Calu3 (cell line): ENCODE data around the gene SPEF1. TPM values are rescaled to one million over a fixed set of nuclear protein-coding genes. Genes with fewer than 3 reads are reported as not detected.

ENCODE experiments used
- BruUV-seq: library from RNA; stranded (reverse); fragments of 400-500 nt; replicated peaks from 2 replicates; lab custom pipeline; 2021; lab: Mats Ljungman, UMichigan
- CTCF ChIA-PET: fragments of 300-600 bp; sonication (Branson Sonifier 250); formaldehyde crosslinking; loops from one replicate; lab custom pipeline; 2022; ENCODE audit warnings: antibody characterized with exemption; lab: Charles Lee
- DNase-seq: peaks from one replicate; pipeline ENCODE4 v3.0.0; 2022
- H3K27ac Mint-ChIP-seq: one replicate; pipeline ENCODE4 v1.8.0; 2022; ENCODE audit warnings: mixed read lengths; ENCODE audit not compliant: unreplicated experiment
- H3K27me3 Mint-ChIP-seq: one replicate; pipeline ENCODE4 v1.8.0; 2022; ENCODE audit warnings: mixed read lengths; ENCODE audit not compliant: unreplicated experiment
- H3K36me3 Mint-ChIP-seq: one replicate; pipeline ENCODE4 v1.8.0; 2022; ENCODE audit warnings: mild to moderate bottlenecking, moderate library complexity, mixed read lengths; ENCODE audit not compliant: insufficient read depth, unreplicated experiment
- H3K4me1 Mint-ChIP-seq: one replicate; pipeline ENCODE4 v1.8.0; 2022; ENCODE audit warnings: mild to moderate bottlenecking, low read depth, mixed read lengths; ENCODE audit not compliant: unreplicated experiment
- H3K4me3 Mint-ChIP-seq: one replicate; pipeline ENCODE4 v1.8.0; 2022; ENCODE audit warnings: mild to moderate bottlenecking, low read depth, moderate library complexity, mixed read lengths; ENCODE audit not compliant: unreplicated experiment
- H3K9me3 Mint-ChIP-seq: one replicate; pipeline ENCODE4 v1.8.0; 2022; ENCODE audit warnings: low read depth, mixed read lengths; ENCODE audit not compliant: unreplicated experiment
- intact Hi-C: fragments of 100-400 bp; cut with micrococcal nuclease; formaldehyde crosslinking; loops from one replicate; pipeline ENCODE4 v1.10.0; 2022; ENCODE audit not compliant: unreplicated experiment
- total RNA-seq: library from RNA; stranded (reverse); gene quantifications from 2 replicates; pipeline ENCODE4 v1.2.3, GENCODE V29; 2022
- TF ChIP-seq, protein P1 (sequence below): fragments of 200-600 bp; IDR thresholded peaks from one replicate; pipeline ENCODE4 v1.8.0; 2022; ENCODE audit warnings: antibody characterized with exemption; ENCODE audit not compliant: unreplicated experiment

SPEF1 gene
- total RNA-seq, 1 experiment from 2014 or later = 0.28 TPM

DNA sequence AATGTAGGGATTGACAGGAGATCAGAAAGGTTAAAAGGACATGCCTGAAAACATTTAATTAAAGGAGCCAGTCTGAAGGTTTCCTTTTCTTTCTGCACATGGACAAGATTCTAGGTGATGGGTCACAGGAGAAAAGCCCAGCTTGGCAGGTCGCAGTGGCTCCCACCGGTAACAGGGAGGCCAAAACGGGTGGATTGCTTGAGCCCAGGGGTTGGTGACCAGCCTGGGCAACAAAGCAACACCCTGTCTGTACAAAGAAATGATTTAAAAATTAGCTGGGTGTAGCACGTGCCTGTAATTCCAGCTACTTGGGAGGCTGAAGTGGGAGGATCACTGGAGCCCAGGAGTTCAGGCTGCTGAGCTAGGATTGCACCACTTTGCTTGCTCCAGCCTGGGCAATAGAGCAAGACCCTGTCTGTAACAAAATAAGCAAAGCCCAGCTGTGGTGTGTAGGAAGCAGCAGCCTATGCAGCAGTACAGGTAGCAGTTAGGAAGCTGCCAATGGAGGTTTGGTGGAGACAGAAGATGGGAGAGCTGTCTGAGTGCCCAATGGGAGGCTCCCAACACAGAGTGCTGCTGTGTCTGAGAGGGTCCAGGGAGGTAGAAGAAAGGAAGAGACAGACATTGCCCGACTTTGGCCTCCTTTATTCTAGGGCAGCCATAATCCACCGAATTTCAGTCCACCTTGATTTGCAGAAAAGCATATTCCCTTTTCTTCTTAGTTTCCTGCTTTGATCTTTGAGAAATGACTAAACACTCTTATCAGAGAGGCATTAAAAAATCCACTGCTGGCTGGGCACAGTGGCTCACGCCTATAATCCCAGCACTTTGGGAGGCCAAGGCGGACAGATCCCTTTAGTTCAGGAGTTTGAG, 32.0 kb upstream of the SPEF1 start:
- no TSS peak for BruUV-seq
- Mint-ChIP-seq H3K4me3 (no peak overlapping the region), H3K4me1 (peaks cover 28% of the 10 kb centered on the region), H3K27me3 (no peaks in the 10 kb centered on the region), H3K9me3 (no peaks in the 10 kb centered on the region), H3K36me3 (peaks cover 25% of the 10 kb centered on the region), H3K27ac (peak overlapping the region; percentile 95)
- TF ChIP-seq, protein P1, sequence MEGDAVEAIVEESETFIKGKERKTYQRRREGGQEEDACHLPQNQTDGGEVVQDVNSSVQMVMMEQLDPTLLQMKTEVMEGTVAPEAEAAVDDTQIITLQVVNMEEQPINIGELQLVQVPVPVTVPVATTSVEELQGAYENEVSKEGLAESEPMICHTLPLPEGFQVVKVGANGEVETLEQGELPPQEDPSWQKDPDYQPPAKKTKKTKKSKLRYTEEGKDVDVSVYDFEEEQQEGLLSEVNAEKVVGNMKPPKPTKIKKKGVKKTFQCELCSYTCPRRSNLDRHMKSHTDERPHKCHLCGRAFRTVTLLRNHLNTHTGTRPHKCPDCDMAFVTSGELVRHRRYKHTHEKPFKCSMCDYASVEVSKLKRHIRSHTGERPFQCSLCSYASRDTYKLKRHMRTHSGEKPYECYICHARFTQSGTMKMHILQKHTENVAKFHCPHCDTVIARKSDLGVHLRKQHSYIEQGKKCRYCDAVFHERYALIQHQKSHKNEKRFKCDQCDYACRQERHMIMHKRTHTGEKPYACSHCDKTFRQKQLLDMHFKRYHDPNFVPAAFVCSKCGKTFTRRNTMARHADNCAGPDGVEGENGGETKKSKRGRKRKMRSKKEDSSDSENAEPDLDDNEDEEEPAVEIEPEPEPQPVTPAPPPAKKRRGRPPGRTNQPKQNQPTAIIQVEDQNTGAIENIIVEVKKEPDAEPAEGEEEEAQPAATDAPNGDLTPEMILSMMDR = no peak
- intact Hi-C loops = no loop called here
- CTCF ChIA-PET = interaction anchor here (0.7 to 1.4 kb wide), 4 partner anchors 17 to 374 kb away, joined by 3 to 5 read pairs (median 4); partner anchors contain the start of genes CDC25B and CENPB
- no peak for DNase-seq

DNA sequence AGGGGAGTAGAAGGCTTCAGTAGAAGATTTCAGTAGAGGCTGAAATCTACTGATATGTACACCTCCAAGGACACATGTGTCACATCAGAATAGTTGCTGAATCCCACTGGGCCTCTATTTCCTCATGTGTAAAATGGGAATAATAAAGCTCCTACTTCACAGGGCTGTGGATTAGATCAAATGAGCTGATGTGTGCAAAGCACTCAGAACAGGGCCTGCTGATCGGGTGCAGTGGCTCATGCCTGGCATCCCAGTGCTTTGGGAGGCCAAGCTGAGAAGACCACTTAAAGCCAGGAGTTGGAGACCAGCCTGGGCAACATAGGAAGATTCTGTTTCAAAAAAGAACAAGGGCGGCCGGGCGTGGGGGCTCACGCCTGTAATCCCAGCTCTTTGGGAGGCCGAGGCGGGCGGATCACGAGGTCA, 31.0 kb upstream of the SPEF1 start:
- peaks cover 28% of the 10 kb centered on the region for H3K4me1 Mint-ChIP-seq
- H3K36me3 Mint-ChIP-seq = peaks cover 32% of the 10 kb centered on the region
- peak overlapping the region; percentile 70 for H3K4me3 Mint-ChIP-seq
- intact Hi-C loops = no loop called here
- no peaks in the 10 kb centered on the region for H3K27me3 Mint-ChIP-seq
- H3K27ac Mint-ChIP-seq = peak overlapping the region; percentile 95
- BruUV-seq = no TSS peak
- CTCF ChIA-PET = interaction anchor here (1.3 kb wide), 1 partner anchor 16 kb away, joined by 11 read pairs; the partner anchor contains the start of gene CDC25B
- H3K9me3 Mint-ChIP-seq = no peaks in the 10 kb centered on the region
- TF ChIP-seq, protein P1 = no peak
- DNase-seq = no peak

DNA sequence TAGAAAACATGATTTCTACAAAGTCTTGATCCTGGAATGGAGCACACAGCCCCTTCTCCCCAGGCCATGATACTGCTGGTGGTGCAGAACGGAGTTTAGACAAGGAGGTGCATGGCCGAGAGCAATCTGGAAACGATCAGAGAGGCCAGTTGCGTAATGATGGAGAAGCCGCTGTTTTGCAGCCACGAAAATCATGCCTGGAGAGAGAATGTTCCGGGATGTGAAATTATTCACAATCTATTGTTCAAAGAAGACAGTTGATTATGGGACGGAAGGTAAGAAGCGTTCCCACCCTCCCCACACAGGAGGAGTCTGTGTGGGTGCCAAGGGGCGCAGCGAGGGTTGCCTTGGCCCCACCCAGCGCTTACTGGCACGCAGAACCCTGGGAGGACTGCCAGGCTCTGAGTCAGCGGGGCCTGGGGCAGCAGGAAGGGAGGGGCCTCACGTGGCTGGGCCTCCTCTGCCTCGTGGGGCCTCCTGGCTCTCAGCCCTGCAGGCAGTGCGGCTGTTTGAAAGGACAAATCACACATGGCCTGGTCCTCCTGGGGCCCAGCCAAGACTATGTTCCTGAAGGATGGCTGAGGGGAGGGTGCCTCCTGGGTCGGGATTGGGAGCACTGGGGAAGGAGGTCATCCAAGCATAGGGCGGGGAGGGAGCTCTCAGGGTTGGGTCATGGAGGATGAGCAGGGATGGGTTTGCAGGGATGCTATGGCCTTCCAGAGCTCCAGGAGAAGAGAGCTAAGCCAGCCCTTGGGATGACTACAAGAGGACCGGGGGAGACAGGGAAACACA, 30.4 kb upstream of the SPEF1 start:
- H3K4me3 Mint-ChIP-seq = peak overlapping the region; percentile 70
- H3K9me3 Mint-ChIP-seq = no peaks in the 10 kb centered on the region
- no TSS peak for BruUV-seq
- CTCF ChIA-PET = interaction anchor here (1.3 kb wide), 1 partner anchor 16 kb away, joined by 11 read pairs; the partner anchor contains the start of gene CDC25B
- peaks cover 28% of the 10 kb centered on the region for H3K4me1 Mint-ChIP-seq
- TF ChIP-seq, protein P1 = no peak
- peaks cover 38% of the 10 kb centered on the region for H3K36me3 Mint-ChIP-seq
- DNase-seq = peak; percentile 97
- H3K27me3 Mint-ChIP-seq = no peaks in the 10 kb centered on the region
- peak overlapping the region; percentile 95 for H3K27ac Mint-ChIP-seq
- intact Hi-C loops = loop anchor here (2.0 kb wide), 1 partner anchor 59 kb away; no protein-coding TSS in a partner anchor

DNA sequence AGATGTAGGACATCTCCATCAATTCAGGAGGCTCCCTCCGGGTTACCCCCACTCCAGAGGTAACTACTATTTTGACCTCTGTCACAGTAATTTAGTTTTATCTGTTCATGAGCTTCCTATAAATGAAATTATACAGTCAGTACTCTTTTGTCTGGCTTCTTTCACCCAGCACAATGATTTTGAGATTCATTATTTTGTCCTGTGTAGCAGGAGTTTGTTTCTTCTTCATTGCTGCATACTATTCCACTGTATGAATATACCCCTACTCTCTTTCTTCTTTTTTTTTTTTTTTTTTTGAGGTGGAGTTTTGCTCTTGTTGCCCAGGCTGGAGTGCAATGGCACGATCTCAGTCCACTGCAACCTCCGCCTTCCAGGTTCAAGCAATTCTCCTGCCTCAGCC, 27.3 kb upstream of the SPEF1 start:
- Mint-ChIP-seq H3K4me3 (no peak overlapping the region), H3K27me3 (no peaks in the 10 kb centered on the region), H3K4me1 (peaks cover 47% of the 10 kb centered on the region), H3K9me3 (no peaks in the 10 kb centered on the region), H3K27ac (peak overlapping the region; percentile 77), H3K36me3 (peaks cover 62% of the 10 kb centered on the region)
- TF ChIP-seq, protein P1 = no peak
- no peak for DNase-seq
- intact Hi-C loops = no loop called here
- BruUV-seq = no TSS peak
- CTCF ChIA-PET = interaction anchor here (0.6 kb wide), 2 partner anchors 19 to 91 kb away, joined by 5 to 8 read pairs; no protein-coding TSS in a partner anchor
